HepG2 (cell line): ENCODE data around the gene RGS6. TPM values are rescaled to one million over a fixed set of nuclear protein-coding genes. Genes with fewer than 3 reads are reported as not detected.

Source experiments
- ATAC-seq: fragments of 200-7000 bp; cut with Tn5 transposase; 3 replicates; pipeline ENCODE4 v1.9.1; 2020; ENCODE audit warnings: mild to moderate bottlenecking, moderate library complexity
- BruUV-seq: library from RNA; stranded (reverse); fragments of 400-500 nt; replicated peaks from 2 replicates; lab custom pipeline; 2021; lab: Mats Ljungman, UMichigan
- CTCF ChIA-PET: fragments of 300-600 bp; formaldehyde crosslinking; extraction: SDS; loops from one replicate; lab custom pipeline; 2021; ENCODE audit warnings: low total read pairs, inconsistent platforms, low intra/inter-chr PET ratio; lab: Yijun Ruan, JAX
- POLR2A ChIA-PET: fragments of 350-600 bp; sonication (Branson Sonifier 250); formaldehyde crosslinking; loops from one replicate; lab custom pipeline; 2020; ENCODE audit warnings: antibody characterized with exemption, inconsistent platforms; lab: Yijun Ruan, JAX
- DNase-seq: peaks from one replicate; pipeline ENCODE4 v3.0.0-alpha.2; 2015; ENCODE audit warnings: low spot score
- FAIRE-seq: peaks from 3 replicates; lab custom pipeline; 2011; peaks lifted over from hg19 to GRCh38; lab: Jason Lieb, UNC
- H2AFZ ChIP-seq: one replicate; pipeline ENCODE4 v1.6.1; 2011; ENCODE audit warnings: low read length, inconsistent platforms
- H3K27ac ChIP-seq: fragments of 300-600 bp; 3 replicates; pipeline ENCODE4 v1.8.0; 2011; ENCODE audit warnings: mixed run types, mild to moderate bottlenecking, mixed read lengths, low read length, inconsistent platforms; ENCODE audit not compliant: insufficient read depth; ENCODE audit errors: extremely low read length
- H3K27me3 ChIP-seq, 2 experiments: fragments of 200-600 bp in 1 of 2; 2 replicates in 1 of 2; 3 replicates in 1 of 2; pipeline versions ENCODE4 v1.6.0 to v1.8.0; 2011; ENCODE audit warnings: low read length in 2 of 2, mild to moderate bottlenecking in 2 of 2, moderate library complexity in 2 of 2, inconsistent platforms in 1 of 2; ENCODE audit not compliant: insufficient read depth in 2 of 2, control insufficient read depth in 1 of 2
- H3K36me3 ChIP-seq, 2 experiments: fragments of 200-600 bp in 1 of 2; replicated peaks in 1 of 2; 2 replicates in 1 of 2; 3 replicates in 1 of 2; pipeline versions ENCODE4 v1.5.1 to v1.8.0; 2011; ENCODE audit warnings: low read length in 2 of 2, inconsistent platforms in 1 of 2; ENCODE audit not compliant: insufficient read depth in 2 of 2, control insufficient read depth in 1 of 2
- H3K4me1 ChIP-seq: 2 replicates; pipeline ENCODE4 v1.5.1; 2012; ENCODE audit warnings: low read length, inconsistent platforms; ENCODE audit not compliant: insufficient read depth
- H3K4me2 ChIP-seq: 2 replicates; pipeline ENCODE4 v1.6.0; 2011; ENCODE audit warnings: low read depth, low read length, inconsistent platforms
- H3K4me3 ChIP-seq, 3 experiments: fragments of 200-600 bp in 1 of 3; sonication (generic), shearing (Covaris generic) in 1 of 3; replicated peaks in 1 of 3; 2 replicates each; pipeline ENCODE4 v1.5.1; 2011 to 2016; ENCODE audit warnings: low read length in 3 of 3, inconsistent platforms in 2 of 3, low read depth in 2 of 3, mild to moderate bottlenecking in 2 of 3, control low read depth in 1 of 3, mixed read lengths in 1 of 3; ENCODE audit not compliant: insufficient read depth in 1 of 3
- H3K79me2 ChIP-seq: one replicate; pipeline ENCODE4 v1.6.1; 2011; ENCODE audit warnings: low read length, inconsistent platforms; ENCODE audit not compliant: insufficient read depth
- H3K9ac ChIP-seq: 2 replicates; pipeline ENCODE4 v1.6.0; 2011; ENCODE audit warnings: mild to moderate bottlenecking, low read depth, low read length, inconsistent platforms; ENCODE audit not compliant: insufficient read depth
- H3K9me3 ChIP-seq: 2 replicates; pipeline ENCODE4 v1.5.1; 2012; ENCODE audit warnings: mild to moderate bottlenecking, low read length
- H4K20me1 ChIP-seq: 2 replicates; pipeline ENCODE4 v1.6.0; 2011; ENCODE audit warnings: inconsistent platforms, mild to moderate bottlenecking, low read length, moderate library complexity; ENCODE audit not compliant: insufficient read depth
- ARNTL ChIP-seq: sonication (generic); formaldehyde crosslinking; IDR thresholded peaks from 2 replicates; pipeline ENCODE4 v1.4.0; 2020; ENCODE audit warnings: mild to moderate bottlenecking, missing genetic modification reagents
- DMAP1 ChIP-seq: IDR thresholded peaks from 2 replicates; pipeline ENCODE4 v1.6.1; 2016
- GFI1 ChIP-seq: sonication (generic); formaldehyde crosslinking; IDR thresholded peaks from 2 replicates; pipeline ENCODE4 v1.5.0; 2020; ENCODE audit warnings: missing genetic modification reagents, mild to moderate bottlenecking, borderline replicate concordance
- HNF4G ChIP-seq, 2 experiments: sonication (generic) in 1 of 2; formaldehyde crosslinking in 1 of 2; IDR thresholded peaks; 2 replicates each; pipeline versions ENCODE4 v1.4.0 to v1.6.1; 2011 to 2020; ENCODE audit warnings: borderline replicate concordance in 2 of 2, low read depth in 2 of 2, mild to moderate bottlenecking in 2 of 2, low read length in 1 of 2, missing genetic modification reagents in 1 of 2, moderate library complexity in 1 of 2
- HOXA9 ChIP-seq: sonication (generic); formaldehyde crosslinking; IDR thresholded peaks from 2 replicates; pipeline ENCODE4 v1.8.1; 2022; ENCODE audit warnings: missing genetic modification reagents, mild to moderate bottlenecking, moderate library complexity, borderline replicate concordance
- NCOA5 ChIP-seq: sonication (generic); formaldehyde crosslinking; IDR thresholded peaks from 2 replicates; pipeline ENCODE4 v1.4.0; 2020; ENCODE audit warnings: missing genetic modification reagents
- PTBP1 ChIP-seq: fragments of 200-400 bp; formaldehyde crosslinking; IDR thresholded peaks from 2 replicates; pipeline ENCODE4 v1.6.1; 2018; ENCODE audit warnings: low read length, low read depth; ENCODE audit not compliant: poor library complexity, severe bottlenecking
- REPIN1 ChIP-seq: sonication (generic); formaldehyde crosslinking; IDR thresholded peaks from 2 replicates; pipeline ENCODE4 v1.8.0; 2022; ENCODE audit warnings: missing genetic modification reagents, low read depth, mild to moderate bottlenecking, borderline replicate concordance
- SOX5 ChIP-seq: IDR thresholded peaks from 2 replicates; pipeline ENCODE4 v1.6.1; 2016; ENCODE audit warnings: borderline replicate concordance
- SRSF1 ChIP-seq: fragments of 200-400 bp; formaldehyde crosslinking; optimal IDR thresholded peaks from 2 replicates; pipeline ENCODE3; 2017; ENCODE audit warnings: mild to moderate bottlenecking, low read depth, low read length, moderate library complexity
- ZC3H4 ChIP-seq: sonication (generic); formaldehyde crosslinking; IDR thresholded peaks from 2 replicates; pipeline ENCODE4 v1.4.0; 2020; ENCODE audit warnings: missing genetic modification reagents, borderline replicate concordance
- ZFP36L1 ChIP-seq: sonication (generic); formaldehyde crosslinking; IDR thresholded peaks from 2 replicates; pipeline ENCODE4 v1.8.0; 2022; ENCODE audit warnings: mild to moderate bottlenecking, missing genetic modification reagents, moderate library complexity
- WGBS: methylation state at CpG from one replicate; pipeline ENCODE4 v1.1.6; 2017; ENCODE audit warnings: low lambda C conversion rate; 5-methylcytosine and 5-hydroxymethylcytosine counted together
- in situ Hi-C: cut with HindIII; loops from 2 replicates; pipeline ENCODE4 v1.10.0; 2017; ENCODE audit warnings: low pct_unique_long_range_greater_than_20kb; ENCODE audit not compliant: extremely low pct_ligation_motif_present
- intact Hi-C: fragments of 100-400 bp; cut with micrococcal nuclease; formaldehyde crosslinking; loops from one replicate; pipeline ENCODE4 v1.10.0; 2022; ENCODE audit not compliant: unreplicated experiment
- polyA plus RNA-seq, 8 experiments: library from polyadenylated mRNA; depleted of rRNA in 3 of 8; stranded (reverse) in 7 of 8; unstranded in 1 of 8; fragments of >200 nt; fragmentation: Illumina TruSeq in 4 of 8; extraction: Trizol in 4 of 8; gene quantifications; 2 replicates each; pipeline versions ENCODE4 v1.2.1 to v1.2.3, GENCODE V29; 2011 to 2016; ENCODE audit warnings: low read depth in 4 of 8, missing spikeins in 1 of 8, mixed read lengths in 1 of 8; ENCODE audit not compliant: insufficient read depth in 1 of 8
- total RNA-seq, 5 experiments: library from RNA; depleted of rRNA; stranded (reverse); fragments of >200 nt; fragmentation: Illumina TruSeq; extraction: Trizol; gene quantifications; 2 replicates each; pipeline ENCODE4 v1.2.3, GENCODE V29; 2016; ENCODE audit warnings: low read depth in 1 of 5
- TF ChIP-seq, protein P1 (sequence below): sonication (generic); formaldehyde crosslinking; IDR thresholded peaks from 2 replicates; pipeline ENCODE4 v1.5.1; 2020; ENCODE audit warnings: missing genetic modification reagents, mild to moderate bottlenecking, borderline replicate concordance
- TF ChIP-seq, protein P2 (sequence below): IDR thresholded peaks from 2 replicates; pipeline ENCODE4 v1.6.1; 2016; ENCODE audit warnings: missing compliant biosample characterization, missing genetic modification reagents, borderline replicate concordance
- TF ChIP-seq, protein P3 (sequence below): sonication (generic); formaldehyde crosslinking; IDR thresholded peaks from 2 replicates; pipeline ENCODE4 v1.5.0; 2020; ENCODE audit warnings: missing genetic modification reagents
- TF ChIP-seq, protein P4 (sequence below): sonication (generic); formaldehyde crosslinking; IDR thresholded peaks from 2 replicates; pipeline ENCODE4 v1.5.1; 2020; ENCODE audit warnings: mild to moderate bottlenecking, missing genetic modification reagents, moderate library complexity

Gene RGS6
- total and polyA plus RNA-seq, 2 of the 13 experiments (the other 11 are each of a cell fraction or from before 2014, with no cell fraction given), result not detected

DNA sequence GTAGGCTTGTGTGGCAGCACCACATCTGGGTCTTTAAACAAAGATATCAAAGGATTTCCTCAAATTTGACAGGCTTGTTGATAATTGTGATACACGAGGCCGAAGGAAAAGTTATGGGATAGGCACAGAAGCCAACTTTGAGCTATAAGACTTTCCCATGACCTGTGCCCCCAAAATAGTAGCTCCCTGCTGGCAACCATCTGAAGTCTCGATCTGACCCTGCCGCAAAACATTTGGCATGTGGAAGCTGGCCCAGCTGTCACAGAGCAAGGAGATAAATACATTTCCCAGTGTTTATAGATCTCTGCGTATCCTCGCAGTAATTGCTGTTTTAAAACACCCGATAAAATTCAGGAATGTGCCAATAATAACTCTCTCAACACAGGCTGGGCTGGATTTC, 26.4 kb upstream of the RGS6 start:
- Histone ChIP-seq H3K79me2 (no peaks in the 10 kb centered on the region), H4K20me1 (no peaks in the 10 kb centered on the region), H3K4me2 (no peak overlapping the region), H3K9me3 (no peaks in the 10 kb centered on the region), H3K9ac (no peak overlapping the region), H3K4me3 (no peak overlapping the region), H2AFZ (no peak overlapping the region), H3K4me1 (no peaks in the 10 kb centered on the region), H3K27me3 (peaks cover 0 to 31% of the 10 kb centered on the region in 2 experiments; a peak in 3 of 5 replicates), H3K27ac (no peak overlapping the region), H3K36me3 (no peaks in the 10 kb centered on the region)
- CTCF ChIA-PET, result no interaction called here
- FAIRE-seq (no peak), ATAC-seq (no peak), DNase-seq (no peak)
- in situ Hi-C loops (no loop called here), intact Hi-C loops (no loop called here)
- BruUV-seq, result no TSS peak
- POLR2A ChIA-PET, result no interaction called here
- 3% methylated on average over 7 of the region's 7 CpGs for WGBS
- TF ChIP-seq, protein P1, sequence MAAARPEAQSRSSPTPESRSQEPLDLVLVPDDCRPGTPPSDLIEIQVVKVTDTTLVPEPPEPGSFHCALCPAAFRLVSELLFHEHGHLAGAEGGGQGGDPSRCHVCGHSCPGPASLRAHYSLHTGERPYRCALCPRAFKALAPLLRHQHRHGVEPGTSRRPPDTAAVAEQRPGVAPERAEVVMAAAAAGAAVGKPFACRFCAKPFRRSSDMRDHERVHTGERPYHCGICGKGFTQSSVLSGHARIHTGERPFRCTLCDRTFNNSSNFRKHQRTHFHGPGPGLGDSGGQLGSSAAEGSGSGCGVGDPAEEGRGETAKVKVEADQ (CRISPR knock-in tag), result no peak
- no peak for TF ChIP-seq REPIN1 (CRISPR knock-in tag)
- TF ChIP-seq HNF4G (IDR thresholded peaks at IDR 0.05; ENCODE audit: borderline replicate concordance, low read depth, low read length), result no peak
- no peak for TF ChIP-seq HNF4G (CRISPR knock-in tag; IDR thresholded peaks at IDR 0.05; ENCODE audit: borderline replicate concordance, low read depth)
- TF ChIP-seq HOXA9 (CRISPR knock-in tag), result no peak
- TF ChIP-seq ARNTL (CRISPR knock-in tag), result no peak
- TF ChIP-seq PTBP1, result no peak
- TF ChIP-seq DMAP1 (CRISPR knock-in tag), result no peak
- TF ChIP-seq, protein P2, sequence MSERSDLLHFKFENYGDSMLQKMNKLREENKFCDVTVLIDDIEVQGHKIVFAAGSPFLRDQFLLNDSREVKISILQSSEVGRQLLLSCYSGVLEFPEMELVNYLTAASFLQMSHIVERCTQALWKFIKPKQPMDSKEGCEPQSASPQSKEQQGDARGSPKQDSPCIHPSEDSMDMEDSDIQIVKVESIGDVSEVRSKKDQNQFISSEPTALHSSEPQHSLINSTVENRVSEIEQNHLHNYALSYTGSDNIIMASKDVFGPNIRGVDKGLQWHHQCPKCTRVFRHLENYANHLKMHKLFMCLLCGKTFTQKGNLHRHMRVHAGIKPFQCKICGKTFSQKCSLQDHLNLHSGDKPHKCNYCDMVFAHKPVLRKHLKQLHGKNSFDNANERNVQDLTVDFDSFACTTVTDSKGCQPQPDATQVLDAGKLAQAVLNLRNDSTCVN (CRISPR knock-in tag), result no peak
- TF ChIP-seq ZFP36L1, result no peak
- no peak for TF ChIP-seq GFI1
- TF ChIP-seq, protein P3, sequence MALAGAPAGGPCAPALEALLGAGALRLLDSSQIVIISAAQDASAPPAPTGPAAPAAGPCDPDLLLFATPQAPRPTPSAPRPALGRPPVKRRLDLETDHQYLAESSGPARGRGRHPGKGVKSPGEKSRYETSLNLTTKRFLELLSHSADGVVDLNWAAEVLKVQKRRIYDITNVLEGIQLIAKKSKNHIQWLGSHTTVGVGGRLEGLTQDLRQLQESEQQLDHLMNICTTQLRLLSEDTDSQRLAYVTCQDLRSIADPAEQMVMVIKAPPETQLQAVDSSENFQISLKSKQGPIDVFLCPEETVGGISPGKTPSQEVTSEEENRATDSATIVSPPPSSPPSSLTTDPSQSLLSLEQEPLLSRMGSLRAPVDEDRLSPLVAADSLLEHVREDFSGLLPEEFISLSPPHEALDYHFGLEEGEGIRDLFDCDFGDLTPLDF (CRISPR knock-in tag), result no peak
- TF ChIP-seq, protein P4, sequence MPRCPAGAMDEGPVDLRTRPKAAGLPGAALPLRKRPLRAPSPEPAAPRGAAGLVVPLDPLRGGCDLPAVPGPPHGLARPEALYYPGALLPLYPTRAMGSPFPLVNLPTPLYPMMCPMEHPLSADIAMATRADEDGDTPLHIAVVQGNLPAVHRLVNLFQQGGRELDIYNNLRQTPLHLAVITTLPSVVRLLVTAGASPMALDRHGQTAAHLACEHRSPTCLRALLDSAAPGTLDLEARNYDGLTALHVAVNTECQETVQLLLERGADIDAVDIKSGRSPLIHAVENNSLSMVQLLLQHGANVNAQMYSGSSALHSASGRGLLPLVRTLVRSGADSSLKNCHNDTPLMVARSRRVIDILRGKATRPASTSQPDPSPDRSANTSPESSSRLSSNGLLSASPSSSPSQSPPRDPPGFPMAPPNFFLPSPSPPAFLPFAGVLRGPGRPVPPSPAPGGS, result no peak
- no peak for TF ChIP-seq SOX5 (CRISPR knock-in tag)
- no peak for TF ChIP-seq ZC3H4 (CRISPR knock-in tag)
- TF ChIP-seq SRSF1, result no peak
- TF ChIP-seq NCOA5 (CRISPR knock-in tag), result no peak
- TF ChIP-seq, all 625 proteins: peak for 0
